ENCODE data around the gene CDHR3.
"Not testable (repeated sequence)": the region's sequence is repeated elsewhere in the genome, so short reads cannot be mapped to it uniquely, and the experiment has no call there.

CDHR3 gene

GRCh38 chr7:105943486-105943885, 19.6 kb upstream of the CDHR3 start:
- H3K4me3 ChIP-seq (ENCODE audit: low read depth, low read length), result no peak overlapping the region
- DNase-seq (ENCODE audit: low read depth), result no peak
- no peak for TF ChIP-seq CTCF (IDR thresholded peaks at IDR 0.05; ENCODE audit: control insufficient read depth, extremely low read depth, insufficient read depth)

GRCh38 chr7:105945848-105946247, 17.2 kb upstream of the CDHR3 start:
- TF ChIP-seq CTCF (IDR thresholded peaks at IDR 0.05; ENCODE audit: control insufficient read depth, extremely low read depth, insufficient read depth), result no peak
- no peak overlapping the region for H3K4me3 ChIP-seq (ENCODE audit: low read depth, low read length)
- DNase-seq (ENCODE audit: low read depth), result no peak

GRCh38 chr7:105951597-105951996, 11.5 kb upstream of the CDHR3 start:
- no peak overlapping the region for H3K4me3 ChIP-seq (ENCODE audit: low read depth, low read length)
- TF ChIP-seq CTCF (IDR thresholded peaks at IDR 0.05; ENCODE audit: control insufficient read depth, extremely low read depth, insufficient read depth), result no peak
- no peak for DNase-seq (ENCODE audit: low read depth)

GRCh38 chr7:105952917-105953595, 10.0 kb upstream of the CDHR3 start:
- no peak for TF ChIP-seq CTCF (IDR thresholded peaks at IDR 0.05; ENCODE audit: control insufficient read depth, extremely low read depth, insufficient read depth)
- no peak for DNase-seq (ENCODE audit: low read depth)

GRCh38 chr7:105954711-105955110, 8.4 kb upstream of the CDHR3 start:
- no peak for TF ChIP-seq CTCF (IDR thresholded peaks at IDR 0.05; ENCODE audit: control insufficient read depth, extremely low read depth, insufficient read depth)
- DNase-seq (ENCODE audit: low read depth), result no peak

More at GRCh38 chr7:105952917-105953595, 10.0 kb upstream of the CDHR3 start:
- no peak overlapping the region for H3K4me3 ChIP-seq (ENCODE audit: low read depth, low read length)

GRCh38 chr7:105955651-105956466, 7.2 kb upstream of the CDHR3 start:
- DNase-seq (ENCODE audit: low read depth); H3K4me3 ChIP-seq (ENCODE audit: low read depth, low read length): not testable (repeated sequence)

More at GRCh38 chr7:105954711-105955110, 8.4 kb upstream of the CDHR3 start:
- H3K4me3 ChIP-seq (ENCODE audit: low read depth, low read length), result no peak overlapping the region

GRCh38 chr7:105958012-105958411, 5.1 kb upstream of the CDHR3 start:
- DNase-seq (ENCODE audit: low read depth), result no peak
- TF ChIP-seq CTCF (IDR thresholded peaks at IDR 0.05; ENCODE audit: control insufficient read depth, extremely low read depth, insufficient read depth), result no peak
- H3K4me3 ChIP-seq (ENCODE audit: low read depth, low read length), result no peak overlapping the region
